HG02610 (cell line): Measurements from ENCODE around the gene EGFL8.

Experiments
- ATAC-seq: cut with Tn5 transposase; IDR thresholded peaks from one replicate; pipeline ENCODE4 v1.9.1; 2021; ENCODE audit warnings: mild to moderate bottlenecking, moderate library complexity; ENCODE audit not compliant: unreplicated experiment

EGFL8 gene

GRCh38 chr6:32167154-32167760, 2.9 kb downstream of the EGFL8 start:
- no peak for ATAC-seq

- ATAC-seq: no peak
Observed at GRCh38 chr6:32167761-32168262, 3.4 kb downstream of the EGFL8 start.

GRCh38 chr6:32168350-32168749, 4.0 kb downstream of the EGFL8 start:
- ATAC-seq: no peak

GRCh38 chr6:32168807-32169591, 4.6 kb downstream of the EGFL8 start:
- ATAC-seq: no peak

GRCh38 chr6:32170294-32170693, 5.9 kb downstream of the EGFL8 start:
- no peak for ATAC-seq

DNA sequence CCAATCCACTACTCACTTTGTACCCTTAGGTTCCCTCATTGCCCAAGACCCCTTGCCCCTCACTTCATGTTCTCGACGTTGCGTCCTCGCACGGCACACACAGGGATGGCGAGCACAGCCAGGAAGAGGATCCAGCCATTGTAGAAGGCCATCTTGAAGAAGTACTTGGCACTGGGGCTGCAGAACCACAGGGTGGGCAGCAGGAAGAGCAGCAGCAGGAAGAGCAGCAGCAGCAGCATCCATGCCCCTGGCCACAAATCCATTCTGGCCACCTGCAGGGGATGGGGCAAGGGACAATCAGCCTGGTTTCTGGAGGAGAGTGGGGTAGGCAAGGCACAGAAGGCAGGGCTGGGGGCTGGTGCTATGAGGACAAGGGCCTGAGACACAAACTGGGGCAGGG, 6.8 kb downstream of the EGFL8 start:
- ATAC-seq: no peak

GRCh38 chr6:32173051-32173727, 8.8 kb downstream of the EGFL8 start:
- ATAC-seq: no peak

DNA sequence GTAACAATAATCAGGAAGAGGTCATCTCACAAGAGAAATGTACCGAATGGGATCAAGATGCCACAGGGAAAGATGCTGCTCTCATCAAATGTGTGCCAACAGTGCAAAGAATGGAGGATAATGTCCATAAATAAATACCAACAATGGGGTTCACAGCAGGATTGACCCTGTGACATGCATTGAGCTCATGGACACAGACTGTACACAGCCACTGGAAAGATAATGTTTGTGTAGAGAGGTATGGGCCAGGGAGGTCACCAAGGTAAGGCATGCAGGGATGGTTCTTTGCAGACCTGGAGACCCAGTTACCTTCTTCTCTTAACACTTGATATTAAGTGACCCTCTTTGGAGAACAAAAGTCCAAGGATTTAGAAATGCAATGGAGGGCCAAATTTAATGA, 10.0 kb downstream of the EGFL8 start:
- ATAC-seq: no peak

DNA sequence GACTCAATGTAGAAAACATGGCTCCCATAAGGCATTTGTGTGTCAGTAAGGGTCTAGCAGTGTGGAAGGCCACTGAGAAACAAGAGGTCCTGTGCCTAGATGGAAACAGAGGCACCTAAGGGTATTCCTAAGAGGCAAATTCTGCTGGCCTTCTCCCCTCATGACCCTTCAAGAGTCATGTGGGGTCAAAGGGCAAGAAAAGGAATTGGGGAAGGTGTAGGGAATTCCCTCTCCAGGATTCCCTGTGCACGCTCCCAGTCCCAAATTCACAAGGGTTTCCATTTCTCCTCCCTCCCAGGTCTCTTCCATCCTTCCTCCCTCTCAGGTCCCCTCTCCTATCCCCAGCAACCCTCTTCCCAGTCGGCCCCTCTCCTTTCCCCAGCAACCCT, 10.9 kb downstream of the EGFL8 start:
- ATAC-seq: no peak

- peak; percentile 48 for ATAC-seq
Observed at GRCh38 chr6:32175711-32176475, 11.5 kb downstream of the EGFL8 start, which contains the start of gene AGPAT1. Gene AGPAT1 (minus strand): TSS chr6:32176084. CDS start chr6:32171496, 4,588 bp downstream.

DNA sequence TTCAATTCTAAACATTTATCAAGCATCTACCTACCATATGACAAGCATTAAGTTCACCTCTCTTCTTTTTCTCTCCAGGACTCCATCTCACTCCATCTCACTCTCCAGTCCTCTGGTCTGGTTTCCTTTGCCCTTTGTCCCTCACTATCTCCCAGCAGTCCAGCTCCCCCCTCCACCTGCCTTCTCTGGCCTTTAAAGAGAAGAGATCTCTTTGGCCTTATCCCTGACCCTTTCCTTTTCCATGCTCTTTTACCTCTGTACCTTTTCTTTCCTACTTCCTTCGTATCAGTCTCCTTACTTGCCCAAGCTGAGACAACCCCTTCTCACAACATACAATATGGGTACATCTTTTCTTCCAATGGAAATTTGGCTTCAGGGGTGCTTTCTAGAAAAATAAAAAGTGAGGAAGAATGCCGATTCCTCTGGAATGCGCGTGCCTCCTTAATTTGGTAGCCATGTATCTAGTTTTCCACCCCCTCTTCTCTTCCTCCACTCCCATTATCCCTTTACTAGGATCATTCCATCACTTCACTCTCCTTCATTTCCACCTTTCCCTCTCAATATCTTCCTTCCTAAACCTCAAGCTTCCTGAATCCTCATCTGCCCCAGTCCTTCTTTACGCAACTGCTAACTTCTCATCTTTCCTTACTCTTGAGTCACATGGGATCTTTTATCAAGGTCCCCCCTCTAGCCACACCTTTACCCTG, 12.2 kb downstream of the EGFL8 start:
- ATAC-seq: no peak

- ATAC-seq: no peak
Observed at GRCh38 chr6:32177183-32177787, 12.9 kb downstream of the EGFL8 start.

DNA sequence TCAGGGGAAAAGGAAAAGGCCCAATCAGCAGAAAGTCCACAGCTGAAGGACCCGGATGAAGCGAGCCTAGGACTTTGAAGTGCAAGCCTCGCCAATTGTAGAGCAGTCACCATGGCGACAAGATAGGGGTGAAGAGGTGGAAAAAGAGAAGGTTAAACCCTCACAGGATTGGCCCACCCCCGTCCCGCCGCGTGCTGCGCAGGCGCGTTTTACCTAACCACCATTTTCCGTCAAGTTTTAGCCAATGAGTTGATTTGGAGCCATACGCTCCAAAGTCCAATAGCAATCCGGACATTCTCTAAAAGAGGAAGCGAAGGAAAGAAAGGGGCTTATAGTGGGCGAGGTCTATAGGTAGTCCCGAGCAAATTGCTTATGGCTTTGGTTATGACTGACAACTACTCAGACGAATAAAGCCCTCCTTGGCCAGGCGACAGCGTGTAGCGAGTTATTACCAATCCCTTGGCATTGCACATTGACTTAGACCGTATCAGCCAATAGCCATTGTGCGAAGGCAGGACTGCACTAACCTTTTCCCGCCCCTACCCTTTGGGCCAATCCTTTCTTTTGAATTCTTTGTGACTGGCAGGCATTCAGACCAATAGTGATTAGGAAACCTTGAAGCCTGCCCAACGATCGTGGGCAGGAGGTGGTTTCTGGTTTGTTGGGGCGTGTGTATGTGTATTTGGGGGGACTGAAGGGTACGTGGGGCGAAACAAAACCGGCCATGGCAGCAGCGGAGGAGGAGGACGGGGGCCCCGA, 13.6 kb downstream of the EGFL8 start, which contains the start of gene RNF5:
Gene RNF5, plus strand, starts transcription at position 618 of the 759 bp plus-strand sequence. Its CDS starts 107 bp downstream, at position 725.
- peak; percentile 82 for ATAC-seq

DNA sequence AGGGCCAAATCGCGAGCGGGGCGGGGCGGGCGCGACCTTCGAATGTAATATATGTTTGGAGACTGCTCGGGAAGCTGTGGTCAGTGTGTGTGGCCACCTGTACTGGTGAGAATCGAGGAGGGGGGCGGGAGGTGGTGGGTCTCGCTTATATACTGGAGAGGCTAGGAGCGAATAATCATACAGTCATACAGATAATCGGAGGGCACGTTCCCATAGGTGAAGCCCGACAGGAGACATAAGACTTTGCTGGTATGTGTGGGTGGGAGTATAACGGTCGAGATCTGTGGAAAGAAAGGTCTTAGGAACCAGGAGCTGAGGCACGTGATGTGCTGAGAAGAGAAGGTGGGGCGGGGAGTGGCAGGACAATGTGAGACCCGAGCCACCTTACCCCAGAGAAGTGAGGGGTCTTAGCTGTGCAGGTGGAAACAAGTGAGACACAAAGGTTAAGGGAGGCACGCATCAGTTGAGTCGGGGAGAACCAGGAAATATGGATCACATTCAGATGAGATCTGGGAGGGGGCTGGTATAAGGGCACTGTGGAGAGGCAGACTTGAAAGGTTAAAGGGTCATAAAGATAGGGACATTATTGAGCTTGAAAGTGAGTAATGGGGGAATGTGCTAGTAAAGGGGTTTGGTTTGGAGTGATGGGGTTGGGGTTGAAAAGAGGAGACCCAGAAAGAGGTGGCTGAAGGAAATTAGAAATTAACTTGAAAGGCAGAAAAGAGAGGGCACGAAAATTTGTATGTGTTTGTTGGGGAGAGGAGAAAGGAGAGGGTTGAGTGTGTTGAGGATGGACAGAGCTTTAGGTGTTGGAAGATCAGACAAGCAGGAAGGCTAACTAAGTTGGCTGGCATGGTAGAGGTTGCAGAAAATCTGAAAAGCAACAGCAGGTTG, 14.4 kb downstream of the EGFL8 start:
- no peak for ATAC-seq

DNA sequence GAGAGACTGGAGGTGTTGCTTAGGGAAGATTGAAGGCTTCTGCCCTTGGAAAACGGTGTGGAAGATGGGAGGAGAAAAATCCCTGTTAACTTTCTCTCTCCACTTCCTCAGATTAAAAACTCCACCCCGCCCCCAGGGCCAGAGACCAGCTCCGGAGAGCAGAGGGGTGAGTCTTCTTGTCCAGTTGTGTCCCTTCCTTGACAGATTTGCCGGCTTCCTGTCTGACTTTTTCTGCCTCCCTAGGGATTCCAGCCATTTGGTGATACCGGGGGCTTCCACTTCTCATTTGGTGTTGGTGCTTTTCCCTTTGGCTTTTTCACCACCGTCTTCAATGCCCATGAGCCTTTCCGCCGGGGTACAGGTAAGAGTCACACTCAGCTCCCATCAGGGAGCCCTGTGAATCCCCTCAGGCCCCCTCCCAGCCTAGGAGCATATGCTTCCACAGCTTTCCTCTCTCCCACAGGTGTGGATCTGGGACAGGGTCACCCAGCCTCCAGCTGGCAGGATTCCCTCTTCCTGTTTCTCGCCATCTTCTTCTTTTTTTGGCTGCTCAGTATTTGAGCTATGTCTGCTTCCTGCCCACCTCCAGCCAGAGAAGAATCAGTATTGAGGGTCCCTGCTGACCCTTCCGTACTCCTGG, 15.5 kb downstream of the EGFL8 start:
- no peak for ATAC-seq

- ATAC-seq: no peak
Observed at GRCh38 chr6:32181148-32181702, 16.8 kb downstream of the EGFL8 start.

DNA sequence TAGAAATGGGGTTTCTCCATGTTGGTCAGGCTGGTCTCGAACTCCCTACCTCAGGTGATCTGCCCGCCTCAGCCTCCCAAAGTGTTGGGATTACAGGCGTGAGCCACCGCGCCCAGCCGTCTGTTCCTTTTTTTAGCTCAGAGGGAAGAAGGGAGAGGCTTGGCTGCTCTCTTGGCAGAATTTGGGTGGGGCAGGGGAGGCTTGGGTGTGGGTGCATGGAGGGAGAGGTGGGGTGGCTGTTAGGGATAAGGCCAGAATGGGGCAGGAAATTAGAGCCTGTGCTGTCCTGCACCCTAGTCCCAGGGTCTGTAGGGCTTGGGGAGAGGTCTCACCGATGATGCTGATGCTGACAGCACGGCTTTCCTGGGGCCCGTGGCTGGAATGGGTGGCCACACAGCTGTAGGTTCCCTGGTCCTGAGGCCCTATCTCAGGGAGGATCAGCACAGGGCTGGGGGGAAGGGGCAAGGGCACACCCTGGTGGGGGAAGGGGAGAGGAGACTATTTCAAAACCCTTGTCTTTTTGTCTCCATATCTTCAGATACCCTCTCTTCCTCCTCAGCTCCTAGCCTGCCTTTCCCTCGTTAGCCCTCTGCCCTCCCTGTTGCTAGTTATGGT, 17.6 kb downstream of the EGFL8 start:
- no peak for ATAC-seq
